A549 (cell line): ENCODE measurements around the gene DNMT3B.

Source experiments
- PHF8 ChIP-seq: fragments of 200-600 bp; sonication (generic); IDR thresholded peaks from 2 replicates; pipeline ENCODE4 v1.6.1; 2016; ENCODE audit warnings: low read depth, mild to moderate bottlenecking, antibody characterized with exemption, moderate library complexity, borderline replicate concordance
- SMC3 ChIP-seq: fragments of >200 bp; sonication (Bioruptor Twin); formaldehyde crosslinking; IDR thresholded peaks from 3 replicates; pipeline ENCODE4 v1.6.1; 2018; ENCODE audit warnings: inconsistent platforms
- TF ChIP-seq, protein P1 (sequence below): fragments of >200 bp; sonication (Bioruptor Twin); formaldehyde crosslinking; IDR thresholded peaks from 3 replicates; pipeline ENCODE4 v1.5.1; 2016
- TF ChIP-seq, protein P2 (sequence below): IDR thresholded peaks from 2 replicates; pipeline ENCODE4 v1.6.1; 2012

- TF ChIP-seq, protein P1, sequence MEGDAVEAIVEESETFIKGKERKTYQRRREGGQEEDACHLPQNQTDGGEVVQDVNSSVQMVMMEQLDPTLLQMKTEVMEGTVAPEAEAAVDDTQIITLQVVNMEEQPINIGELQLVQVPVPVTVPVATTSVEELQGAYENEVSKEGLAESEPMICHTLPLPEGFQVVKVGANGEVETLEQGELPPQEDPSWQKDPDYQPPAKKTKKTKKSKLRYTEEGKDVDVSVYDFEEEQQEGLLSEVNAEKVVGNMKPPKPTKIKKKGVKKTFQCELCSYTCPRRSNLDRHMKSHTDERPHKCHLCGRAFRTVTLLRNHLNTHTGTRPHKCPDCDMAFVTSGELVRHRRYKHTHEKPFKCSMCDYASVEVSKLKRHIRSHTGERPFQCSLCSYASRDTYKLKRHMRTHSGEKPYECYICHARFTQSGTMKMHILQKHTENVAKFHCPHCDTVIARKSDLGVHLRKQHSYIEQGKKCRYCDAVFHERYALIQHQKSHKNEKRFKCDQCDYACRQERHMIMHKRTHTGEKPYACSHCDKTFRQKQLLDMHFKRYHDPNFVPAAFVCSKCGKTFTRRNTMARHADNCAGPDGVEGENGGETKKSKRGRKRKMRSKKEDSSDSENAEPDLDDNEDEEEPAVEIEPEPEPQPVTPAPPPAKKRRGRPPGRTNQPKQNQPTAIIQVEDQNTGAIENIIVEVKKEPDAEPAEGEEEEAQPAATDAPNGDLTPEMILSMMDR, result no peak
- TF ChIP-seq PHF8 (no peak), SMC3 (no peak)
- TF ChIP-seq, protein P2, sequence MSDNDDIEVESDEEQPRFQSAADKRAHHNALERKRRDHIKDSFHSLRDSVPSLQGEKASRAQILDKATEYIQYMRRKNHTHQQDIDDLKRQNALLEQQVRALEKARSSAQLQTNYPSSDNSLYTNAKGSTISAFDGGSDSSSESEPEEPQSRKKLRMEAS, result no peak
These were observed 79.0 kb downstream of the DNMT3B start for GRCh38 chr20:32841174-32841573.
